T-helper 2 cell (primary cell): ENCODE measurements around the gene CHSY3.

ENCODE experiments used
- DNase-seq, 5 experiments: peaks; one replicate each; pipeline versions ENCODE4 v3.0.0 to v3.0.0-alpha.2; 2012 to 2022

The CHSY3 gene

DNA sequence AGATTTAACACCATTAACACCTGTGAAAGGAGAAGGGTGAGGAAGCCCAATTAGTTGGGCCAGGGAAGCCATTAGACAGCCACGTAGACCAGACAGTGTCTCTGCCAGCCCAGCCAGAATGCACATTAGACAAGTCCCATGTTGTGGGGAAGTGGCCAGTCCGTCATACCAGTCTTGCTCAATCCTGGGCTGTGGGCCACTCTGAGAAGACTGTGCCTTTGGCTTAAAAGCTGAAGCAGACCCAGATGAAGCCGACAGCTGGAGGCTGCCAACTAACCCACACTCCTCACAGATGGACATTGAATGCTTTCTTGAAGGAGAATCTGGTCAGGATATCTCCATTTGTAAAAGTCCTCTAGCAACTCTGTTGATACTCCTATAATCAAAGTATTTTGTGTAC is 128.5 kb downstream of the CHSY3 start:
- DNase-seq: no peak

DNA sequence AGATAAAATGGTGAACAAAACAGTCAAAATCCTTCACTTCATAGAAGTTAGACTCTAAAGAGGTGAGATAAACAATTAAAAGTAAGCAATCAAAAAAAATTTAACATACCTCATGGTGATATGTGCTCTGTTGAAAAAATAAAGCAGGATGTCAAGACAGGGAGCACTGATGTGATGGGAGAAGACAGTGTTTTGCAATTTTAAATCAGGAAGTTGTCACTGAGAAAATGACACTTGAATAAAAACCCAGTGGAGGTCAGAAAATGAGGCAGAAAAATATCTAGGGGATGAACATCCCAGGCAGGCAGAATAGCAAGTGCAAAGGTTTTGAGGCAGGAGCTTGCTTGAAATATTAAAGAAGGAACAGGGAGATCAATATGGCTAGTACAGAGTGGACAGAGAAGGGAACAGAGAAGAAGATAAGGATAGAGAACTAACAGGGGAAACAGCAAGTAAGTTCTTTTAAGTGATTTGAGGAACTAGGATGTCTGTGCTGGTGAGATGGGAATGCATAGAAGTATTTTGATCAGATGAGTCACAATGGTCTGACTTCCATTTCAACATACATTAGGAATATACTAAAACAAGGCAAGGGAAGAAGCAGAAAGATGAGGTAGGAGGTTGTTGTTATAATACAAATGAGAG is 130.4 kb downstream of the CHSY3 start:
- no peak for DNase-seq

DNA sequence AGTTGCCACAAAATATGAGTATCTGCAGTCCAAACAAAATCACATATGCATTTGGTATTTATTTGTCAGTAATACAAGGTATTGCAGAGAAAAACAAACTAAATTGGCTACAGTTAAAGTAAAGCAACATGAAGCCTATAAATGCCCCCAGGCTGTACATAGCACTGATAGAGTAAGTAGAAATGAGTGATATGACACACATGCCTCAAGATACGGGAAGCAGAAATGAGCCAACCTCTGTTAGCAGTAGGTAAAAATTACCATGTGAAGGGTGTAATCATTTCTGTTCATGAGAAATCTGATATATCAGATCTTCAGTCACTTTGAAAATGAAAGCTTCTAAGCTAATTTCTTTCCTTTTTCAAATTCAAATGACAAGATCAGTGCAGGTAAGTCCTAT is 131.1 kb downstream of the CHSY3 start:
- peak in 1 of 5 experiments; percentile 75 for DNase-seq

DNA sequence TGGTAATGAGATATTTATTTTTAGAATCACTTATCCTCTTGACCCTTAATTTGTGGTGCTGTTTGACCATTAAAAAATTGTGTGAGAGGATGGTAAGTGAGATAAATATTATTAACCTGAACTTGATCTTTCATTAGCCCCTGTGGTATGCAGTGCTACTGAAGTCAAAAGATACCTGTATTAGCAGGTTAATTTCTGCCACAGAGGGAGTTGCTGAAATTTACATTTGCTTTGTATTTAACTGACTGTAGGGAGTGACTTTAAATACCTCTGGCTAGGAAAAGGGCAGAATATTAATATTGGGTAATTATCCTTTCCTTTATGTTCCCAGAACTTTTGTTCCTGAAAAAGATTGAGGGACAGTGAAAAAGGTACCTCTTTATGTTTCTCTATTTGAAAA is 133.6 kb downstream of the CHSY3 start:
- DNase-seq: no peak

DNA sequence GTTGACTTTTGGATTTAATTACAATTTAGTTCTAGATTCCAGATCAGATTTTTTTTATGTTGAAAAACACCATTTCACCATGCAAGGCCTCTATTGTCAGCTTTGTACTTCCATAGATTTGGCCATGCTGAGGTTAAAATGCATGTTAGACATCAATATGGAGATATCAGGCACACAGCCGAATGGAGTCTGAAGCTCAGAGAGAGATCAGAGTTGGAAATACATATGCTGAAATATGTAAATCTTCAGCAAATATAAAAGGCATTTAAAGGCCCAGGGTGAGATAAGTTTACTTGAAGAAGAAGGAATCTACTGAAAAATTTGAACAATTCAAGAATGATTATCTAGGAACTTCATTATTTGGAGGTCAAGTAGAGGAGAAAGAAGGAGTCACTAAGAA is 139.6 kb downstream of the CHSY3 start:
- no peak for DNase-seq

DNA sequence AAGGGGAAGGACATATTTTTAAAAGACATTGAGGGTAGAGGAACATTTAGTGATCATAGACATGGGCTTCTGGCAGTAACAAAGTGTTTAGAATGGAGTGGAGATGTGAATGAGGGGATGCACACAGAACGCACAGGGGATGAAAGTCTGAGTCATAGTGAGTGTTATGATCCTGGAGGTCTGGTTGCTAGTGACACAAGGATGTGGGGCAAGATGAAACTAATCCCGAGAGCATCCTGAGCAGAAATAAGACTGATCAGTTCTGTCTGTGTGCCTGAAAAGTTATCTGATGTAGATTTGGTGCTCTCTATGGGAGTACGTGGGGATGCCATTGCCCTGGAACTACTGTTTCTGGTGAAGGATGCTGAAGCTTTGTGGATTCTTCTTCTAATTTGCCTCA is 141.1 kb downstream of the CHSY3 start:
- DNase-seq: no peak

DNA sequence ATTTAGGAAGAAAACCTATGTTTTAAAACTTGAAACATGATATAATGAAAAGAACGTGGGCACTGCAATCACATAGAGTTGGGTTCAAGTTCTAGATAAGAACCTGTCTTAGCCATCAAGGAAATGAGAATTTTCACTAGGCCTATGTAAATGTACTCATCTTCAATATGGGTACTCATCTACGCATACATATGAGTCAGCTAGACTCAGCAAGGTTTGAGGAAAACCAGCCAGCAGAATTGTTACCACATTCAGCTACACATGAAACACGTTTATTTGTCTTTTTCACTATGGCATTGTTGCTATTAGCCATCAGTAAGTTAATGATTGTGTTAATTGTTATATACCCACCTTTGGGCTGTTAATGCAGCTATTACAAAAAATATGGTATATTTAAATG is 146.3 kb downstream of the CHSY3 start:
- DNase-seq: no peak

DNA sequence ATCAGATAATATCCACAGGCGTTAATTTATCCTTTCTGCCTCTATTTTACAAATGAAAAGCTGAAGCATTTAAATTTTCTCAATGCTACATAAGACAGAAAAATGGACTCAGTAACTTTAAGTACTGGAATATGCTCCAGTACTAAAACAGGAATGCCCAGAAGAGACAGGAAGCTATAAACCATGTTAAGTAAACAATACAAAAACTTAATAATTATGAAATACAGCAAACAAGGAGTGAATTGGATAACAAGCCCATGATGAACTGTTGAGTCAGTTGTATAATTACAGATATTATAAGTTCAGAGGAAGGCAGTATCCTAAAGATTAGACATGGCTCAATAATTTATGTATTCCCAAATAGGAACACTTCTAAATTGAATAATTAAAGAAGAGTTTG is 148.5 kb downstream of the CHSY3 start:
- DNase-seq: no peak

DNA sequence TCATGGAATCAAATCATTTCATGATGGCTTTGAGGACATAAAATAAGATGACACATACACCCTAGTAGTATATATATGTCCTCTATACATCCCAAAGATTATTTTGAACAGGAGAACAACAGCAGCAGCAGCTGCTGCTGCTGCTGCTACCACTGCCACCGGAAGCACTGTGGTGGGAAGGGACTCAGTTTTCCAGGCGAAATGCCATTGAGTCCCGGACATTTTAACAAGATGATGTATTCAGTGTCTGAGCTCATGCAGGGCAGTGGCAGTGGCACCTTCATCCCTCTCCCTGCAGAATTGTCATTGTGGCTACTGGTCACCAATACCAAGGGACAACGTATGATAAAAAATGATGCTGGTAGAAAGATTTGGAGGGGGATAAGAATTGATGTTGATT is 151.3 kb downstream of the CHSY3 start:
- no peak for DNase-seq

DNA sequence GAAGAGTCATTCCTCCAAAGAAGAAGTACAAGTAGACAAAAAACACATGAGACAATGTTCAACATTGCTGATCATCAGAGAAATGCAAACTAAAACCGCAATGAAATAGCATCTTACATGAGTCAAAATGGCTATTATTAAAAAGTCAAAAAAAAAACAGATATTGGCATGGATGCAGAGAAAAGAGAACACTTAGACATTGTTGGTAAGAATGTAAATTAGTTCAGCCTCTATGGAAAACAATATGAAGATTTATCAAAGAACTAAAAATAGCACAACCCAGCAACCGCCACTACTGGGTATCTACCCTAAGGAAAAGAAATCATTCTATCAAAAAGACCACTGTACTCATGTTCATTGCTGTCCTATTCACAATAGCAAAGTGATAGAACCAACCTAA is 157.5 kb downstream of the CHSY3 start:
- no peak for DNase-seq

DNA sequence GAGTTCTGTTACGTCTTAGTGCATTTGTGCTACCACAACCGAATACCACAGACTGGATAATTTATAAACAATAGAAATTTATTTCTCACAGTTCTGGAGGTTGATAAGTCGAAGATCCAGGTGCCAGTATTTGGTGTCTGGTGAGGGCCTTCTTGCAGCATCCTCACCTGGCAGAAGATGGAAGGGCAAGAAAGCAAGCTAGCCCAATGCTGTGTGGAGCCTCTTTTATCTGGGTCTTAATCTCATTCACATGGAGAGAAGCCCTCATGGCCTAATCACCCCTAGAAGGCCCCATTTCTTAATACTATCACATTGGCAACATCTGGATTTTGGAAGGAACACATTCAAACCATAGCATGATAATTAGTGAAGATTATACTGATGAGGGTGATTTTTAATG is 159.3 kb downstream of the CHSY3 start:
- DNase-seq: no peak

DNA sequence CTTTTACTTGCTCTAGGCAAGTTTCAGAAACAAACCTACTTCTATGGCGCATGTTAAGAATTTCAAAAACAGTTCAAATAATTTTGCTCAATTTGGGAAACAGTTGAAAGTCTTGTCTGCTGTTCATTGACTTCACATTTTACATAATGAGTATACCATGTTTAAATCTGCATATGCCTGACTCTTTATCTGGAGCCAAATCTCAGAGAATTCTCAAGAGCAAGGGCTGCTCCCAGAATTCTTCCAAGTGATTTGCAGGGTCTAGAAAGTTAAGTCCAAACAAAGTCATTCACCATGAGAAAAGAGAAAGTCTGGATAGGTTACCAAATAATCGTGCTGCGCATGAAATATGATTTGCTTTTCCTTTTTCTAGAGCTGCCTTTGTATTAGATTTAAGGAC is 160.2 kb downstream of the CHSY3 start:
- DNase-seq: no peak

DNA sequence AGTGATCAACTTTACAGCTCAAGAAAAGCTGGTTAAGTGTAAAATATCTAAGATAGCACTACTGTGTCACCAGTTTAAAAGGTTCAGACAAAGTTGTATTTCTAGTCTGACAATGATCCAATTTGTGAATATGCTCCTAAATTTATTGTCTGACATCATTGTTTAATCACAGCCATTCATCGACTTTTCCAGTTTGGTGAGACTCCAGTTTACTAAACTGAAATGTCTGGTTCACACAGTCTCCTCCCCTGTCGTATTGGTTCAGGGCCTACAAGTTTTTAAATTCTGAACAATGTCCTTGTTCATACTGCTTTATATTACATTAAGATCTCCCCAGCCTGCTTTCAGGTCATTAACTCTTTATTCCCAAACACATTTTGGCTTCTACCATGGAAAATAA is 161.4 kb downstream of the CHSY3 start:
- no peak for DNase-seq

DNA sequence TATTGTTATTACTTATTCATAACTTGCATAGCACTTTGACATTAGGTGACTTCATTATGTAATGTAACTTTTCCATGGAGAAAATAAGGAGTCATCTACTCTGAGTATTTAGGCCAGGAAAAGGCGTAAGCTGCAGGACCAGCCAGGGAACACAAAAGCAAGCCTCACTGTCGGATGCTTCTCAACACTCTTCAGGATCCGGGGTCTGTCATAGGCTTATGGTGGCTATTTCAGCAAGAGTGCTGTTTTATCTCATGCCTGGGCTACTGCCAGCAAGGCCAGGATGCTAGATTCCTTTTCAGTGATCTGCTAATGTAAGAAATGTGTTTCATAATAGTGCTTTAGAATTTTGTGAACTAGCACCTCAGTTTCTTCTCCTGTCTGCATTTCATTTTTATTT is 162.4 kb downstream of the CHSY3 start:
- DNase-seq: no peak

DNA sequence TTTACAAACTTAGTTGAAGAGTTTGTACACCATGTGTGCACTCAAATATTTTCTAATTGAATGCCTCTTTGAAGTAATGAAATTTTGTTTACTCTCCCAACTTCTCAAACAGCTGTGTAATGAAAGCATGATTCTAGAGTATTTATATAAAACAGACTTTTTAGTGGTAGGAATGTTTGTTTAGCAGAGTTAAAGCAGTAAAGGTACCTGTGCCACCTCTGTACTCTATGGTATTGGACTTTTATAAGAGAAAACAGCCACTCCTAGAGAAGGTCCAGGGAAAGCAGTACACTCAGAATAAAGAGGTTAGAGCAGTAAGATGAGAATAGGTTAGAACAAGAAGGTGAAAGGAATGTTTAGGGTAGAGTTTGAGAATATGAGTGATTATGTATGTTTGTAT is 163.1 kb downstream of the CHSY3 start:
- DNase-seq: no peak

DNA sequence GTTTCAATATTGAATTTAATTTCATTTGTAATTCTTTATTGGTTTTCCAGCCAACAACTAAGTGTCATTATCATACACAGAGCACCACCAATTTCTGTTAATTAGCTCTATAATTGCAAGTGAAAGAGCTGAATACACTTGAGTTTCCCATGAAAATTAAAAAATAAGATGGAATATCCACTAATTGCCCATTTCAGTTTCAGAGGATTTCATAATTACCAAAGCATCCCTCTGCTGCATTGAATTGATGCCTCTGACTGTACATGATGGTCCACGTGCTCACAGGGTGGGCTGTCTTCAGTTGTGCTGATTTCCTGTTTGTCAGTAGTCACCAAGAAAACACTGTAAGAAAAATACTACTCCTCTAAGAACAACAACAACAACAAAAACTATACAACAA is 163.8 kb downstream of the CHSY3 start:
- no peak for DNase-seq

DNA sequence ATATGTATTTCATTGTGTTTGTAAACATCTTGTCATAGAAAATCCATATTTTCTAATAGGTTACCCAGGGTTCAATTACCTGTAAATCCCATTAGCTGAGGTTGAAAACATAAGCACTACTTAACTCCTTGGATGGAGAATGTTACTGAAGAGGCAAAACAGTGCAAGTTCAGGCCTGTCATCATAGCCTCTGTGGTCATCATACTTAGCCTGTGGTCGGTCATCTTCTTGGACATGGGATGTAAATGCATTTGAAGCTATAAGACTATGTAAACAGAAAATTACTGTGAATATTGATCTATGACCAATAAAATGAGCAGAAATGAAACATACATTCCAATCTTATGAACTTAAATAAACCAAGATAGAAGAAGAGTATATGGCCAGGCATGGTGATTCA is 164.7 kb downstream of the CHSY3 start:
- no peak for DNase-seq

DNA sequence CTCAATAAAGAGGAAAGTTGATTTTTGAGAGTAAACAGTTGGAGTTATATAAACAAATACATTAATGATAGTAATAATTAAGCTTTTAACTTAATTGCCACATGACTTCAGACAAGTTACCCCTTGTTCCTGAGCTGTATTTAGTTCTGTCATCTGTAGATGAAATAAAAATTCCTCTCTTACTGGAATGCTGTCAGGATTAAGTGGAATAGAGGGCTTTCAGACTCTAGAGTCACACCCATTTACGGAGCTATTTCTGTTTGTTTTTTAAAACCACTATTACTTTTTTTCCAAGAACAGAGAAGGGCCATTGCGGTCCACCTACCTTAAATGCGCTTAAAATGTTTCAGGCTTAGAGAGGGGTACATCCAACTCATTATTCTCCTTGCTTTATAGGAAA is 170.6 kb downstream of the CHSY3 start:
- DNase-seq: no peak

DNA sequence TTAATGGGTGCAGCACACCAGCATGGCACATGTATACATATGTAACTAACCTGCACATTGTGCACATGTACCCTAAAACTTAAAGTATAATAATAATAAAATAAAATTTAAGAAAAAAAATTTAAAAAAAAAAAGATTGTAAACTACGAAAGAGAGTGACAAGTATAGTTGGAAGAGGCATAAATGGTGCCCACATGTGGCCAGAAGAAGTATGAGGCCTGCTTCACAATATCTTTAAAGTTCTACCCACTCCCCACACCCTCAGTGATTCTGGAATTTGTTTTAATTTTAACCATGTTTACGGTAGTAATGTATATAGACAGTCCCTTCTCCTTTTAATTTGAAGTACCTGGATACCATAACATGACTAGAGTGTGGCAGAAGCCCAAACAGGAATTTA is 172.7 kb downstream of the CHSY3 start:
- DNase-seq: no peak

DNA sequence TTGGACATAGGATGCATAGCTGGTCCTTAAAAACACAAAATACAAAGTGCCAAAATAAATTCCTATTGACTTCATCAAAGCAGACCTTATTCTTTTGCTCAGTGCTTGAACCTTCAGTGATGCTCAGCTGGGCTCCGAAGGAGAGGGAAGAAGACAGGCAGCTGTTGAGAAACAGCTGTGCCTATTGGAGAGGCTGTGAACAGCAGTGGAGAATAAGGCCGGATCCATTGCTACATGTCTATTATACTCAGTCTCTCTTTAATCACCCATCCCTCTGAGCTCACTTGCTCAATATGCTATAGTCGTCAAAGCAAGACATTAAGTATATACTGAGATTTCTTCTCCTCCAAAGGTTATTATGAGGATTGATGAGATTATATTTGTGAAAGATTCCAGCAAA is 174.4 kb downstream of the CHSY3 start:
- no peak for DNase-seq

DNA sequence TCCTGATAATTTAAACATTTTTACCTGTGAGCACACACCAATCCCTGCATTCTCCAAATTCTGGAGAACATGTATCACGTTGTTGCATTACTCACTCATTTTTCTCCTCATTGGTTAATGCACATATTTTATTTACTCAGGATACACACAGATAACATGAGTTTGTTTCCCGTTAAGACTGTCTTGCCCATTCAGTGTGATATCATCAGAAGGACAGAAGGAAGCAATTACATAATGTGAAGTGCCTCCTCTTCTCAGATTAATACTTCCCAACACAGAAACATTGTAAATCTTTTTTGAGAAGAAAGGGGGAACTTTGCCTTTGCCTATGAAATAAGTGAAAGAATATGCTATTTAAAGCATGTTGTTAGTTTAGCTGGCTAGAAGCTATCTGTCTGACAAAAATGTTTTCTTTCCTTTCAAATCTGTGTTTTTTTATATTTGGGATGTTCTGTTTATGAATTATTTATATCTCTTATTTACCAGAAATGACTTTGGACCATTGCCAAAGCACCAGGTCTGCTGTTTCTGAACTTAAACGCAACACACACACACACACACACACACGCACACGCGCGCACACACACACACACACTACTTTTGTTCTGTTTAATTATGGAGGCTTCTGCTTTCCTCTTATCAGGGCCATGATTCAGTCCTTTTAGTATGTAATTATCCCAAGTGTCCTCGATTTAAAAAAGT is 186.5 kb downstream of the CHSY3 start:
- no peak for DNase-seq

DNA sequence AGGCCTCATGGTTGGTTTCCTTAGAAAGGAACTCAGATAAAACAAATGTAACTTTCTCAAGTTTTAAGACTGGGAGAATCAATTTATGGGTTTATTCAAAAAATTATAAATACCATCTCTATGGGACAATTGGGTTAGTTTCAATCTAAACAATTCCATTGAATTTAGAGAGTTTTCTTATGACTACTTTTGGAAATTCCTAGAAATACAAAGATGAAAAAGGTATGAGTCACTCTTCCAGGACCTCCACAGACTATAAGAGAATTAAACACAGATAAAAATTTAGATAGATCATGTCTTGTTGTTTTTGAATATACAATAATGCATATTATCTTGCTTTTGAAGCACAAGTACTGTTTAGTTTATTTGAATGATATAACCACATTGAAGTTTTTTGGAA is 188.7 kb downstream of the CHSY3 start:
- DNase-seq: no peak

DNA sequence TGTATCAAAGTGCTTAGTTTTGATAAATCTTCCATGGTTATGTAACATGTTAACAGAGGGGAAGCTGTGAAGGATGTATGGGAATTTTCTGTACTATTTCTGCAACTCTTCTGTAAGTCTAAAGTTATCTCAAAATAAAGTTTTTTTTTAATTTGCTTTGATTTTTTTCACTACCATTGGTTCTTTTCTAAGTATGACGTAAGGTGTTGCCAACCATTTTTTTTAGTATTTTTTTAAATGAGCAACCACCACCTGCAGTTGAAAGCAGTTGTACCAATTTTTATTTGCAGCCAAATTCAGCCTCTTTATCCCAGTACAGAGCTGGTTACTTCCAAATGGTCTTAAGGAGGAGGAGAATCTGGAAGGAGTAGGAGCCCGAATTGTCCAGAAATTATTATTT is 192.2 kb downstream of the CHSY3 start:
- no peak for DNase-seq

DNA sequence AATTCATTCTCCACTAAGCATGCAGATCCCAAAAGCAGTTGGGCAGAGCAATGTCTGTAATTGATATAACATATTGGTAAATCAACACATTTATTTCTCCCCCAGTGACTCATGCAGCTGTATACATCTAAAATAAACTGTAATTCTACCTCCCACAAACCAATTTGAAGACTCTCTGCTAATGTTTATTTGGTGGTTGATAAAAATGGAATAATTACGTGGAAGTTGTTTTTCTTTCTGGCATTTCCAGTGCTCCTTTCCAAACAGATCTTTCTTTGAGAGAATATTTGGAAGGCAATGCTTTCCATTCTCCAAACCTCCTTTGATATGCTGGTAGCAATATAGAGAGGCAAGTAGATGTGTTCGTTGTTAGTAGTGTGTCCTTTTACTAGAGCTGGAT is 194.7 kb downstream of the CHSY3 start:
- DNase-seq: no peak

DNA sequence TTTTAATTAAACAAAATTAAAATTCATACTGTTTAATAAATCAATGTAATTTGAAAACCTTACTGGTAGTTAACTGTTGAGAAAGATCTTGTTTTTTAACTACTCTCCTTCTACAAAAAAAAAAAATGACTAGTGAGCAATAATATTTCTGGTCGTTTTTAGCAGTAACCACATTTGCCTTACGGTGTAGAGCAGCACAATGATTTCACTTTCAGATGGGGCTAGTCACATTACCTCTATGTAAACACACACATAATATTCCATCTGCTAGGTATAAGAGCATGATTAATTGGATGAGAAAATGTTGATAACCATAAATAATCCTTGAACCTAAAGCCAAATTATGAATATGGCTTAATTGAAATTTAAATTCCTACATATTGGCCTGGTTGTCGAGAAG is 198.1 kb downstream of the CHSY3 start:
- no peak for DNase-seq
